Tibial artery (tissue), 4 donors: ENCODE data around the gene SUN3.

Experiments
- DNase-seq, 2 donors: peaks; one replicate each; pipeline ENCODE4 v3.0.0-alpha.2; 2019
- H3K27ac ChIP-seq, 2 donors: fragments of 200-600 bp; sonication (generic) in 1 of 2; 1 replicate in 1 of 2; 2 replicates in 1 of 2; pipeline ENCODE4 v1.5.1; 2018 to 2019; ENCODE audit warnings: mild to moderate bottlenecking in 1 of 2
- H3K27me3 ChIP-seq, 2 donors: fragments of 200-600 bp; sonication (generic) in 1 of 2; one replicate each; pipeline versions ENCODE4 v1.5.1 to v1.6.0; 2016 to 2019
- H3K36me3 ChIP-seq, 3 donors: fragments of 200-600 bp; sonication (generic) in 2 of 3; one replicate each; pipeline ENCODE4 v1.5.1; 2016 to 2019; ENCODE audit warnings: mild to moderate bottlenecking in 2 of 3
- H3K4me1 ChIP-seq, 4 donors: fragments of 200-600 bp; sonication (generic) in 2 of 4; 1 replicate in 3 of 4; 2 replicates in 1 of 4; pipeline ENCODE4 v1.5.1; 2016 to 2019
- H3K4me3 ChIP-seq, 2 donors: fragments of 200-600 bp; sonication (generic) in 1 of 2; 1 replicate in 1 of 2; 2 replicates in 1 of 2; pipeline ENCODE4 v1.5.1; 2018 to 2019; ENCODE audit warnings: mild to moderate bottlenecking in 2 of 2
- H3K9me3 ChIP-seq, 3 donors: fragments of 200-600 bp; sonication (generic) in 1 of 3; one replicate each; pipeline ENCODE4 v1.5.1; 2016 to 2019
- CTCF ChIP-seq, 2 experiments: fragments of 200-600 bp in 1 of 2; fragments of 450-650 bp in 1 of 2; IDR thresholded peaks; one replicate each; pipeline ENCODE4 v1.5.1; 2017 to 2019; ENCODE audit warnings: antibody characterized with exemption in 2 of 2, mild to moderate bottlenecking in 1 of 2, moderate library complexity in 1 of 2
- intact Hi-C: fragments of 100-400 bp; cut with DNase I; formaldehyde crosslinking; loops from one replicate; pipeline ENCODE4 v1.15.0; 2023; ENCODE audit warnings: low total_unique reads

SUN3 gene

GRCh38 chr7:48063985-48064384 is 35.1 kb upstream of the SUN3 start:
- Histone ChIP-seq H3K36me3 (no peaks in the 10 kb centered on the region), H3K4me3 (no peak overlapping the region), H3K27me3 (no peaks in the 10 kb centered on the region), H3K9me3 (no peaks in the 10 kb centered on the region), H3K27ac (no peak overlapping the region), H3K4me1 (no peaks in the 10 kb centered on the region)
- DNase-seq = no peak
- intact Hi-C loops = no loop called here
- no peak for TF ChIP-seq CTCF (IDR thresholded peaks at IDR 0.05)

DNA sequence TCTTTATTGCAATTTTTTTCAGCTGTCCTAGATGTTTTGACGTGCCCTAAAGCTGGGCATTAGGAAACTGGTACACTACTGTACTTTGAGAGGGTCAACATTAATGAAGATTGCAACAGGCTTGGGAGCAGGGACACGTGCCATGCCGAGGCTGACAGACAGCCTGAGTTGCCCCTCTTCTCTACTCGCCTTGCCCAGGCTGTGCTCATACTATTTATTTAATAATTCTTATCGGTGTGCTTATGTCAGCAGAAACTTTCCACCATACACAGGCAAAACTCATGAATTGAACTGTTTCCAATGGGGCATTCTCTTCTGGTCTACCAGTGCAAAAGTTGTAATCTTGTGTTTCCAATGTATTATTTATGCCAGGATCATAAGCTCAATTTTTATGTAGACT is 30.8 kb upstream of the SUN3 start:
- no peak for TF ChIP-seq CTCF (IDR thresholded peaks at IDR 0.05)
- H3K9me3 ChIP-seq = peaks cover 0 to 5% (median 0%) of the 10 kb centered on the region in 3 donors
- no peaks in the 10 kb centered on the region for H3K27me3 ChIP-seq
- no peaks in the 10 kb centered on the region for H3K36me3 ChIP-seq
- no peak overlapping the region for H3K27ac ChIP-seq
- intact Hi-C loops = no loop called here
- no peak overlapping the region for H3K4me3 ChIP-seq
- no peaks in the 10 kb centered on the region for H3K4me1 ChIP-seq
- DNase-seq = no peak

- intact Hi-C loops = no loop called here
- DNase-seq = no peak
- H3K9me3 ChIP-seq = peaks cover 0 to 5% (median 0%) of the 10 kb centered on the region in 3 donors
- no peaks in the 10 kb centered on the region for H3K36me3 ChIP-seq
- no peak overlapping the region for H3K27ac ChIP-seq
- no peaks in the 10 kb centered on the region for H3K27me3 ChIP-seq
- no peak for TF ChIP-seq CTCF (IDR thresholded peaks at IDR 0.05)
- H3K4me1 ChIP-seq = no peaks in the 10 kb centered on the region
- H3K4me3 ChIP-seq = no peak overlapping the region
Observed at GRCh38 chr7:48058990-48059389, 30.1 kb upstream of the SUN3 start.

- intact Hi-C loops = no loop called here
- no peak overlapping the region for H3K27ac ChIP-seq
- no peaks in the 10 kb centered on the region for H3K27me3 ChIP-seq
- DNase-seq = no peak
- peaks cover 0 to 5% (median 0%) of the 10 kb centered on the region in 3 donors for H3K9me3 ChIP-seq
- no peak for TF ChIP-seq CTCF (IDR thresholded peaks at IDR 0.05)
- no peak overlapping the region for H3K4me3 ChIP-seq
- H3K4me1 ChIP-seq = no peaks in the 10 kb centered on the region
- no peaks in the 10 kb centered on the region for H3K36me3 ChIP-seq
Observed at GRCh38 chr7:48053736-48054135, 24.8 kb upstream of the SUN3 start.

GRCh38 chr7:48052748-48053147 is 23.8 kb upstream of the SUN3 start:
- H3K27ac ChIP-seq = no peak overlapping the region
- no peak for TF ChIP-seq CTCF (IDR thresholded peaks at IDR 0.05)
- H3K4me1 ChIP-seq = no peaks in the 10 kb centered on the region
- intact Hi-C loops = no loop called here
- H3K36me3 ChIP-seq = no peaks in the 10 kb centered on the region
- no peak overlapping the region for H3K4me3 ChIP-seq
- no peaks in the 10 kb centered on the region for H3K27me3 ChIP-seq
- peaks cover 0 to 5% (median 0%) of the 10 kb centered on the region in 3 donors for H3K9me3 ChIP-seq
- DNase-seq = no peak

GRCh38 chr7:48049850-48050249 is 20.9 kb upstream of the SUN3 start:
- Histone ChIP-seq H3K4me1 (no peaks in the 10 kb centered on the region), H3K9me3 (no peaks in the 10 kb centered on the region), H3K36me3 (no peaks in the 10 kb centered on the region), H3K27me3 (no peaks in the 10 kb centered on the region), H3K27ac (no peak overlapping the region), H3K4me3 (no peak overlapping the region)
- TF ChIP-seq CTCF (IDR thresholded peaks at IDR 0.05) = no peak
- no peak for DNase-seq
- intact Hi-C loops = no loop called here
